Upper lobe of right lung (tissue), 1 donor: Measurements from ENCODE around the gene SLC23A1. TPM values are rescaled to one million over a fixed set of nuclear protein-coding genes. Genes with fewer than 3 reads are reported as not detected.

Experiments used
- ATAC-seq: fragments of 200-7000 bp; cut with Tn5 transposase; one replicate; pipeline ENCODE4 v1.9.1; 2020; ENCODE audit warnings: mild to moderate bottlenecking, moderate library complexity
- DNase-seq: peaks from one replicate; pipeline ENCODE4 v3.0.0-alpha.2; 2020
- H3K27ac ChIP-seq: fragments of 200-600 bp; one replicate; pipeline ENCODE4 v1.8.0; 2022
- H3K27me3 ChIP-seq: fragments of 200-600 bp; one replicate; pipeline ENCODE4 v1.8.0; 2022; ENCODE audit warnings: mild to moderate bottlenecking
- H3K36me3 ChIP-seq: fragments of 200-600 bp; one replicate; pipeline ENCODE4 v1.8.0; 2022
- H3K4me1 ChIP-seq: fragments of 200-600 bp; one replicate; pipeline ENCODE4 v1.8.0; 2022
- H3K4me3 ChIP-seq: fragments of 200-600 bp; one replicate; pipeline ENCODE4 v1.8.0; 2022; ENCODE audit warnings: mild to moderate bottlenecking
- H3K9me3 ChIP-seq: fragments of 200-600 bp; one replicate; pipeline ENCODE4 v1.8.0; 2022
- CTCF ChIP-seq: fragments of 200-600 bp; IDR thresholded peaks from one replicate; pipeline ENCODE4 v1.8.0; 2022; ENCODE audit warnings: antibody characterized with exemption
- intact Hi-C: fragments of 100-400 bp; cut with DNase I; formaldehyde crosslinking; loops from one replicate; pipeline ENCODE4 v1.11.0; 2022
- total RNA-seq: library from RNA; stranded (reverse); fragmentation: NEBNext Ultra II Directional; extraction: Animal tissue kit (Norgen Biotek cat#: 25700); gene quantifications from one replicate; pipeline ENCODE4 v1.2.1, GENCODE V29; 2021
- donor health status: DM: no; HTN: yes; CAD: no; lungs with severe emphysema.

SLC23A1 gene
- total RNA-seq, 1 donor from 2014 or later = not detected

GRCh38 chr5:139415869-139416268 lies 32.8 kb upstream of the SLC23A1 start:
- Histone ChIP-seq H3K9me3 (no peaks in the 10 kb centered on the region), H3K27ac (no peak overlapping the region), H3K4me3 (no peak overlapping the region), H3K4me1 (peaks cover 18% of the 10 kb centered on the region), H3K27me3 (no peaks in the 10 kb centered on the region), H3K36me3 (peaks cover 14% of the 10 kb centered on the region)
- ATAC-seq (no peak), DNase-seq (no peak)
- intact Hi-C loops = no loop called here
- TF ChIP-seq CTCF = no peak

GRCh38 chr5:139415221-139415861 lies 32.2 kb upstream of the SLC23A1 start:
- intact Hi-C loops = no loop called here
- Histone ChIP-seq H3K27ac (no peak overlapping the region), H3K27me3 (no peaks in the 10 kb centered on the region), H3K4me1 (peaks cover 18% of the 10 kb centered on the region), H3K36me3 (peaks cover 14% of the 10 kb centered on the region), H3K4me3 (no peak overlapping the region), H3K9me3 (no peaks in the 10 kb centered on the region)
- ATAC-seq = no peak
- TF ChIP-seq CTCF = no peak
- no peak for DNase-seq

GRCh38 chr5:139414581-139415130 lies 31.6 kb upstream of the SLC23A1 start:
- intact Hi-C loops = no loop called here
- no peak overlapping the region for H3K4me3 ChIP-seq
- no peaks in the 10 kb centered on the region for H3K9me3 ChIP-seq
- H3K27me3 ChIP-seq = no peaks in the 10 kb centered on the region
- DNase-seq (no peak), ATAC-seq (no peak)
- H3K27ac ChIP-seq = no peak overlapping the region
- no peak for TF ChIP-seq CTCF
- H3K4me1 ChIP-seq = peaks cover 18% of the 10 kb centered on the region
- H3K36me3 ChIP-seq = peaks cover 14% of the 10 kb centered on the region

GRCh38 chr5:139413963-139414362 lies 30.9 kb upstream of the SLC23A1 start:
- Histone ChIP-seq H3K27me3 (no peaks in the 10 kb centered on the region), H3K4me1 (peaks cover 18% of the 10 kb centered on the region), H3K9me3 (no peaks in the 10 kb centered on the region), H3K36me3 (peaks cover 11% of the 10 kb centered on the region), H3K4me3 (no peak overlapping the region), H3K27ac (no peak overlapping the region)
- intact Hi-C loops = no loop called here
- DNase-seq (no peak), ATAC-seq (no peak)
- TF ChIP-seq CTCF = no peak

GRCh38 chr5:139413153-139413552 lies 30.1 kb upstream of the SLC23A1 start:
- intact Hi-C loops = no loop called here
- ATAC-seq = no peak

More at GRCh38 chr5:139413153-139413552, 30.1 kb upstream of the SLC23A1 start:
- no peak for TF ChIP-seq CTCF
- DNase-seq = no peak
- no peak overlapping the region for H3K27ac ChIP-seq
- H3K4me1 ChIP-seq = peaks cover 18% of the 10 kb centered on the region
- H3K9me3 ChIP-seq = no peaks in the 10 kb centered on the region
- H3K4me3 ChIP-seq = no peak overlapping the region
- H3K27me3 ChIP-seq = no peaks in the 10 kb centered on the region
- peaks cover 3% of the 10 kb centered on the region for H3K36me3 ChIP-seq
